HTR-8/SVneo (cell line): Measurements from ENCODE around the gene CYB561.

Experiments used
- DNase-seq: peaks from one replicate; pipeline ENCODE4 v3.0.0; 2011; ENCODE audit warnings: low spot score, mixed read lengths; ENCODE audit not compliant: insufficient read length
- FAIRE-seq: peaks from 2 replicates; lab custom pipeline; 2011; peaks lifted over from hg19 to GRCh38; lab: Jason Lieb, UNC

The CYB561 gene

DNA sequence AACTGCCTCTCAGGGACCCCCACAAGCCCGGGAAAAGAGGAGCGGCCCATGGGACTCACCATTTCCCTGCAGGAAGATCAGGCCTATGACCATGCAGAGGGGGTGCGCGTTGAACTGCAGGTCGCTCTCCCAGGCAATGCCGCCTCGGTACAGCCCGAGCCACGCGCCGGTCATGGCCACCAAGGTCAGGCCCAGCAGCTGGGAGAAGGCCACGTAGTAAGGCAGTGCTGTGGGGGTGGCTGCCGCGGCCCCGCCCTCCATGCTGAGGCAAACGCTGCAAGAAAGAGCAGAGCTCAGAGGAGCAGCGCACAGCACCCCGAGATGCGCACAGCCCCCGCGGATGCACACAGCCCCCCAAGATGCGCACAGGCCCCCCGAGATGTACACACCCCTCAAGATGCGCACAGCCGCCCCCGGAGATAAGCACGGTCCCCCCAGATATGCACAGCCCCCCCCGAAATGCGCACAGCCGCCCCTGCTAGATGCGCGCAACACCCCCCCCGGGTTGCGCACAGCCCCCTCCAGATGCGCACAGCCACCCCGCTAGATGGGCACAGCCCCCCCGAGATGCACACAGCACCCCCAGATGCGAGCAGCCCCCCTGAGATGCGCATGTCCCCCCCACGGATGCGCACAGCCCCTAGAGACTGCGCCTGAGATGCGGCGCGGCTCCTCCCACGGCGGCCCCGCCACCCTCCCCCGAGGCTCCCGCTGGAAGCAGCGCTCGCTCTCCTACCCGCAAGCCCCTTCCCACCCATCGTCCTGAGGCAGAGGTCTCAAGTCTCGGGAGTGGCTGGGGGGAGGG is 8.6 kb downstream of the CYB561 start:
- DNase-seq: no peak
- FAIRE-seq: no peak

GRCh38 chr17:63436523-63437110 is 9.5 kb downstream of the CYB561 start:
- DNase-seq (no peak), FAIRE-seq (peak; percentile 82)

GRCh38 chr17:63435681-63436522 is 10.2 kb downstream of the CYB561 start:
- FAIRE-seq (peak; percentile 83), DNase-seq (peak; percentile 43)

- no peak for FAIRE-seq
- peak; percentile 85 for DNase-seq
These were observed 11.0 kb downstream of the CYB561 start for GRCh38 chr17:63434951-63435571.

DNA sequence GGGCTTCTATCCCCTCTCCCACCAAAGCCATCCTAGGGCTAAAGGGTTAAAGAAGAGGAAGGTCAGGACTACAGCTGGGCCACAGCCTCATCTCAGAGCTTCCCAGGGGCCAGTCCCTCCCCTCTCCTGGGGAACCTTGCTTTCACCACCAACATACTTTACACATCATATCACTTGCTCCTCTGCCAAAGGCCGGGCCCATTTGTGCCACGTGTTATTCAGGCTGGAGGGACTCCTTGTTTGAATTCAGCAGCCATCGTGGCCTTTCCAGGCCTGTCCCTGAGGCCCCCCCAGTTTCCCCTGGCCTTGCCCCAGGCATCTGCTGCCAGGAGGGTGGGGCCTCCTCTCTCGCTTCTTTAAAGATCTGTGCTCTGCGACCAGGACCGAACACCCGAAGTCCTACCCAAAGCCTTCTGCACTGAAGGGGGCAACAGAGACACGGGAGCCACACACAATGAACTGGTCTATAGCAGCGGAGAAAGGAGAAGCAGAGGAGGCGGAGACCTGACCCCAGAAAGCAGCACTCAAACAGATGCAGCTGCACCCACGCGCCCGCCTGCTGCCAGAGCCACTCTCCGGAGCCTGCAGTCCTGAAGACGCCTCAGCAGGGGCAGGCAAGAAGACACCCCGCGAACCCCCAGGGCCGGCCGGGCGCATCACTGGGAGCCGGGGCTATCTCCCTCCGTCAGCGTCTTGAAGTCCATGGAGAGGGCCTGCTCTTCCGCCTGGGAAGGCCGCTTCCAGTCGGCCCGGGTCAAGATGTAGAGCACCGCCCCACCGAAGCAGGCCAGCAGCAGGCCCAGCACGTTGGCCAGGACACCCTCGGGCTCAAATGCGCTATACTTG is 12.1 kb downstream of the CYB561 start:
- peak; percentile 79 for DNase-seq
- FAIRE-seq: peak; percentile 70

DNA sequence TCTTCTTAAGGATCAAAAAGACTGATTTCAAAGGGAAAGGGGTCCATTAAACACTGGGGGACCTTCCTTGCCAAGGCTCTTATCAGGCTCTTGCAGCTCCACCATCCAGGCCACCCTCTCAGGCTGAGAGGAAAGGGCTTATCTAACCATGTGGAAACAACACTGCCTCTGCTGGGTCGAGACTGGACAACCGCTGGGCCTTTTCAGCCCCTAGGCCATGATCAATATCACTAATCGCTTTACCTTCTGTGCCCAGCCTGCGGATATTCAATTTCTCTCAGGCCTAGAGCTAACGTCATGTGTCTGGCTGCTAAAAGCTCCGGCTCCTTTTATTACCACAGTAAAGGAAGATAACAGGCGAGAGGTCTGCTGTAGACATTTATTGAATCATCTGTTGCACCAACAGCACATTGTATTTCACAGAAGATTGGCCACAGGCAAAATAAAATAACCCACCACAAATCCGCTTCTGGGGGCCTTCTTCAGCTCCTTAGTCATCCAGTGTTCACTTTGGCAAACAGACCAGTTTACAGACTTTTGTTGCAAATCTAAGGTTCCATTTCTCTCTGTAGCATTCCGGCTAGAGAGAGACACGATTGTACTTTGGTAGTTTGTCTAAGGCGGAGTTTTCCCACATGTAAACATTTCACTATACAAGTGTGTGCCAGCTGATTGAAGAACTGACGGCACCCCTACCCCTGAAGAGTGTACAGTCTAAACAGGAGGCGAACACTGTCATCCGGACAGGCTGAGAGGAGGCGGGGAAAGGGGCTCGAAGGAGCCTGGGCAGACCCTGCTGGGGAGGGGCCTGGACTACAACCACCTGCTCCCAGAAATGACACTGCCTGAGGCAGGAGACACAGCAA is 13.9 kb downstream of the CYB561 start:
- DNase-seq: no peak
- peak; percentile 40 for FAIRE-seq

- peak; percentile 49 for FAIRE-seq
- DNase-seq: no peak
These were observed 14.5 kb downstream of the CYB561 start for GRCh38 chr17:63431618-63431938.

DNA sequence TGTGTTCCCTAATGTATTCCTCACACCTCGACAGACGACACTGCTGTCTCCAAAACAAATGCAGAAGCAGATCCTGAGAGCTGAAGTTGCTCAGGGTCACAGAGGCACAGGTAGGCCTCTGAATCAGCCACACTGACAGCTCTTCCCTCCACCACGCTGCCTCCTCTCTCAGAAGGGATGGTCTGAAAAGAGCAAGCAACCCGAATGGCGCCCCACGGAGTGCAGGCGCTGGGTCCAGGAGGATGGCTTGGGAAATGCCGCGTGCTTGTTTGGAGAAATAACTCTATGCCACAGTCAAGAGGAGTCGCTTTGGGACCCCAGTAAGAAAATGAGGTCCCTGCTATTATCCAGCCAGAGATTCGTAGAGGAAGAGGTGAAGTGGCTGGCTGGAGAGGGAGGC is 15.9 kb downstream of the CYB561 start:
- FAIRE-seq: no peak

GRCh38 chr17:63429766-63430165 is 16.3 kb downstream of the CYB561 start:
- no peak for DNase-seq
- FAIRE-seq: no peak

More for the DNA sequence above, 15.9 kb downstream of the CYB561 start:
- no peak for DNase-seq

- FAIRE-seq: no peak
- DNase-seq: no peak
These were observed 19.2 kb downstream of the CYB561 start for GRCh38 chr17:63426917-63427308.

DNA sequence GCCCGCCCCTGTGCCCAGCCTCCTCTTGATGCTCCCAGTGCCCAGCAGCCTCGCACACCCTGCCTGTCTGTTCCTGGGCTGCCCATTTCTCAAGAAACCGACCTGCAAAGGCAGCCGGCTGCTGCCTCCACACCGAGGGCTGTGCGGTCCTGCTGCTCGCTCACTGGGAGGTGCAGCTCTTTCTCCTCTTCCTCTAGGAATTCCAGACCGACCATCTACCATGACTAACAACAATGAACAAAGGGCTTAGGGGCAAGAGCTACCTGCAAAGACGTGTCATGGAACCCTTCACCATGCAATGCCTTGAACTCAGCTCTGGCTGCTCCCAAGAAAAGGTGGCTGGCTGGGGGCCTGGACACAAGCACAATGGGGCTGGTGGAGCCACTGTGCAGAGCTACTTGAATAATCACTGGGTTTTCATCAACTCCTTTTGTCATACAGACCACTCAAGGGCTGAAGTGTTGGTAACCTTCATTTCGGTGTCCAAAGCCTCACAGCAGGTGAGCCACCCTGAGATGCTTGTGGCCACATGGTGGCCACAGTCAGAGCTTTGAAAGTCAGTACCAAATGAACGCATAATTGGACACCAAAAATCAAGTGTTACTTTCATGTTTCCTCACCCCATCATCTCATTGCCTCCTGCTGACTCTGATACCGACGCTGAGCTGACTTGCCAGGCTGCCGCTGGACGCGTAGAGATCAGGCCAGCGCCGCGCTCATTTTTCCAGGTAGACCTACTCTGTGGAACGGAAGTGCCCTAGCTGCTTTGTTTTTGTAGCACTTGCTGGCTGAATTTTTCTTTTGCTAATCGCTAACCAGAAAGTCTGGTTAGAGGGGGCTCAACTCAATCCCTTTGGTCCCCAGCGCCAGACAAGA is 19.8 kb downstream of the CYB561 start:
- FAIRE-seq: peak; percentile 40

GRCh38 chr17:63425483-63425882 is 20.6 kb downstream of the CYB561 start:
- peak; percentile 97 for FAIRE-seq
- DNase-seq: peak; percentile 92

More for the DNA sequence above, 19.8 kb downstream of the CYB561 start:
- no peak for DNase-seq

- DNase-seq (no peak), FAIRE-seq (no peak)
These were observed 22.1 kb downstream of the CYB561 start for GRCh38 chr17:63423963-63424362.

- FAIRE-seq: no peak
These were observed 22.7 kb downstream of the CYB561 start for GRCh38 chr17:63423251-63423950.

GRCh38 chr17:63421681-63422645 is 24.1 kb downstream of the CYB561 start:
- DNase-seq: no peak
- no peak for FAIRE-seq

More at GRCh38 chr17:63423251-63423950, 22.7 kb downstream of the CYB561 start:
- DNase-seq: no peak
